H1 (cell line): ENCODE measurements around the gene UBE3A. TPM values are rescaled to one million over a fixed set of nuclear protein-coding genes. Genes with fewer than 3 reads are reported as not detected.

Experiments
- CTCF ChIA-PET: fragments of 300-600 bp; sonication (Branson Sonifier 250); formaldehyde crosslinking; loops from one replicate; lab custom pipeline; 2021; ENCODE audit not compliant: partially characterized antibody; lab: Charles Lee
- POLR2A ChIA-PET: fragments of 300-600 bp; sonication (Branson Sonifier 250); formaldehyde crosslinking; loops from one replicate; lab custom pipeline; 2021; ENCODE audit warnings: inconsistent platforms; ENCODE audit not compliant: partially characterized antibody; lab: Charles Lee
- DNase-seq, 2 experiments: peaks; one replicate each; pipeline versions ENCODE4 v3.0.0 to v3.0.0-alpha.2; 2010 to 2022; ENCODE audit warnings: low spot score in 2 of 2, low read depth in 1 of 2, mixed read lengths in 1 of 2
- FAIRE-seq: peaks from 2 replicates; lab custom pipeline; 2011; peaks lifted over from hg19 to GRCh38; lab: Jason Lieb, UNC
- H2AFZ ChIP-seq: 2 replicates; pipeline ENCODE4 v1.8.1; 2012; ENCODE audit warnings: low read length, inconsistent platforms
- H2AK5ac ChIP-seq: 2 replicates; pipeline ENCODE4 v1.6.1; 2013; ENCODE audit warnings: low read depth, low read length
- H2BK120ac ChIP-seq: replicated peaks from 2 replicates; pipeline ENCODE3; 2013; ENCODE audit warnings: low read depth, low read length, inconsistent platforms
- H2BK12ac ChIP-seq: 2 replicates; pipeline ENCODE4 v1.6.1; 2013; ENCODE audit warnings: low read depth, low read length
- H2BK15ac ChIP-seq: 2 replicates; pipeline ENCODE4 v1.6.1; 2013; ENCODE audit warnings: low read length
- H2BK20ac ChIP-seq: 2 replicates; pipeline ENCODE4 v1.6.1; 2013; ENCODE audit warnings: low read length
- H2BK5ac ChIP-seq: 2 replicates; pipeline ENCODE4 v1.6.1; 2013; ENCODE audit warnings: low read depth, low read length
- H3K14ac ChIP-seq: 2 replicates; pipeline ENCODE4 v1.6.1; 2013; ENCODE audit warnings: inconsistent platforms; ENCODE audit not compliant: insufficient read length
- H3K18ac ChIP-seq: 2 replicates; pipeline ENCODE4 v1.6.1; 2013; ENCODE audit warnings: low read length; ENCODE audit errors: extremely low read depth
- H3K23ac ChIP-seq: 2 replicates; pipeline ENCODE4 v1.6.1; 2013; ENCODE audit warnings: inconsistent platforms; ENCODE audit not compliant: insufficient read length
- H3K23me2 ChIP-seq: 2 replicates; pipeline ENCODE4 v1.6.1; 2013; ENCODE audit warnings: low read depth, low read length
- H3K27ac ChIP-seq: 2 replicates; pipeline ENCODE4 v1.6.1; 2011; ENCODE audit warnings: low read depth, low read length, inconsistent platforms
- H3K27me3 ChIP-seq, 4 experiments: replicated peaks in 1 of 4; 1 replicate in 1 of 4; 2 replicates in 3 of 4; pipeline versions ENCODE4 v1.6.1 to v1.8.1; 2011 to 2013; ENCODE audit warnings: low read length in 3 of 4, mild to moderate bottlenecking in 3 of 4, inconsistent platforms in 2 of 4, mixed read lengths in 2 of 4, moderate library complexity in 1 of 4; ENCODE audit not compliant: control insufficient read depth in 3 of 4, insufficient read depth in 3 of 4; ENCODE audit errors: extremely low read depth in 1 of 4
- H3K36me3 ChIP-seq, 4 experiments: 2 replicates each; pipeline versions ENCODE4 v1.6.1 to v1.8.1; 2011 to 2013; ENCODE audit warnings: mild to moderate bottlenecking in 4 of 4, low read length in 3 of 4, moderate library complexity in 2 of 4, control low read depth in 1 of 4, inconsistent platforms in 1 of 4; ENCODE audit not compliant: insufficient read depth in 4 of 4, control insufficient read depth in 2 of 4
- H3K4ac ChIP-seq: replicated peaks from 2 replicates; pipeline ENCODE3; 2013; ENCODE audit warnings: low read length, low read depth, mixed read lengths, inconsistent platforms; ENCODE audit not compliant: insufficient read length
- H3K4me1 ChIP-seq, 4 experiments: replicated peaks in 1 of 4; 1 replicate in 1 of 4; 2 replicates in 3 of 4; pipeline versions ENCODE4 v1.6.1 to v1.8.1; 2011 to 2013; ENCODE audit warnings: low read length in 3 of 4, inconsistent platforms in 2 of 4, mixed read lengths in 1 of 4; ENCODE audit not compliant: insufficient read depth in 4 of 4, control insufficient read depth in 3 of 4
- H3K4me2 ChIP-seq, 2 experiments: 2 replicates each; pipeline versions ENCODE4 v1.6.1 to v1.8.1; 2011 to 2013; ENCODE audit warnings: low read depth in 2 of 2, low read length in 2 of 2, control low read depth in 1 of 2, inconsistent platforms in 1 of 2, mild to moderate bottlenecking in 1 of 2; ENCODE audit not compliant: insufficient read depth in 1 of 2
- H3K4me3 ChIP-seq, 4 experiments: fragments of 200-600, 300-600 bp in 1 of 4; sonication (generic), shearing (Covaris generic), sonication (Bioruptor Twin) in 1 of 4; 2 replicates each; pipeline versions ENCODE4 v1.5.1 to v1.8.1; 2011 to 2016; ENCODE audit warnings: low read length in 4 of 4, low read depth in 3 of 4, control low read depth in 2 of 4, inconsistent platforms in 2 of 4, mild to moderate bottlenecking in 2 of 4, mixed read lengths in 1 of 4, moderate library complexity in 1 of 4; ENCODE audit not compliant: insufficient read depth in 2 of 4; ENCODE audit errors: extremely low read depth in 1 of 4
- H3K56ac ChIP-seq: replicated peaks from 2 replicates; pipeline ENCODE3; 2013; ENCODE audit warnings: low read depth, mild to moderate bottlenecking, mixed read lengths, low read length, inconsistent platforms; ENCODE audit not compliant: insufficient read length
- H3K79me1 ChIP-seq: 2 replicates; pipeline ENCODE4 v1.6.1; 2013; ENCODE audit warnings: low read depth, low read length, control low read depth
- H3K79me2 ChIP-seq, 2 experiments: 2 replicates each; pipeline versions ENCODE4 v1.6.1 to v1.8.1; 2012 to 2013; ENCODE audit warnings: low read length in 2 of 2, mild to moderate bottlenecking in 2 of 2, inconsistent platforms in 1 of 2; ENCODE audit not compliant: insufficient read depth in 2 of 2, control insufficient read depth in 1 of 2
- H3K9ac ChIP-seq, 4 experiments: replicated peaks in 1 of 4; 1 replicate in 1 of 4; 2 replicates in 3 of 4; pipeline versions ENCODE4 v1.6.1 to v1.8.1; 2011 to 2013; ENCODE audit warnings: low read depth in 3 of 4, low read length in 3 of 4, control low read depth in 2 of 4, mild to moderate bottlenecking in 2 of 4, moderate library complexity in 2 of 4, inconsistent platforms in 1 of 4; ENCODE audit errors: extremely low read depth in 1 of 4
- H3K9me3 ChIP-seq, 2 experiments: 2 replicates each; pipeline versions ENCODE4 v1.6.1 to v1.8.1; 2012 to 2013; ENCODE audit warnings: mild to moderate bottlenecking in 2 of 2, moderate library complexity in 2 of 2, control low read depth in 1 of 2, inconsistent platforms in 1 of 2, low read depth in 1 of 2, low read length in 1 of 2, mixed read lengths in 1 of 2; ENCODE audit not compliant: insufficient read depth in 2 of 2
- H4K20me1 ChIP-seq, 2 experiments: replicated peaks in 1 of 2; 2 replicates each; pipeline versions ENCODE3 to v1.8.1; 2011 to 2013; ENCODE audit warnings: inconsistent platforms in 2 of 2, low read length in 2 of 2, mild to moderate bottlenecking in 1 of 2; ENCODE audit not compliant: insufficient read depth in 2 of 2, control insufficient read depth in 1 of 2
- H4K5ac ChIP-seq: 2 replicates; pipeline ENCODE4 v1.6.1; 2013; ENCODE audit warnings: low read length, low read depth, mixed read lengths, inconsistent platforms; ENCODE audit not compliant: insufficient read length
- H4K8ac ChIP-seq: 2 replicates; pipeline ENCODE4 v1.8.0; 2013; ENCODE audit warnings: mild to moderate bottlenecking, moderate library complexity, low read length, inconsistent platforms; ENCODE audit not compliant: insufficient read depth; ENCODE audit errors: extremely low read depth
- H4K91ac ChIP-seq: replicated peaks from 2 replicates; pipeline ENCODE3; 2013; ENCODE audit warnings: low read length, mixed read lengths, inconsistent platforms; ENCODE audit not compliant: insufficient read length
- CHD7 ChIP-seq: fragments of 300-600 bp; sonication (generic); IDR thresholded peaks from 2 replicates; pipeline ENCODE4 v1.7.1; 2012; ENCODE audit warnings: low read length, moderate library complexity, mild to moderate bottlenecking, inconsistent platforms; ENCODE audit not compliant: insufficient replicate concordance
- SIRT6 ChIP-seq: IDR thresholded peaks from one replicate; pipeline ENCODE4 v1.7.1; 2012; ENCODE audit warnings: low read length, inconsistent platforms
- polyA plus RNA-seq, 7 experiments: library from polyadenylated mRNA; depleted of rRNA in 3 of 7; stranded (reverse) in 5 of 7; unstranded in 2 of 7; fragments of >200 nt in 5 of 7; fragments of 200-250 nt in 2 of 7; gene quantifications; 1 replicate in 5 of 7; 2 replicates in 1 of 7; 4 replicates in 1 of 7; pipeline versions ENCODE4 v1.2.1 to v1.2.3, GENCODE V29; 2011 to 2013; ENCODE audit warnings: missing spikeins in 2 of 7, mixed read lengths in 2 of 7
- total RNA-seq: library from RNA; stranded (reverse); fragmentation: NEBNext Ultra II Directional; extraction: Animal tissue kit (Norgen Biotek cat#: 25700); gene quantifications from 2 replicates; pipeline ENCODE4 v1.2.1, GENCODE V29; 2021

Gene UBE3A
- total and polyA plus RNA-seq, 2 of the 8 experiments (the other 6 are each of a cell fraction or from before 2014, with no cell fraction given), result 13.8 to 110 TPM

- no peak overlapping the region for H4K5ac ChIP-seq
- H3K23me2 ChIP-seq, result no peaks in the 10 kb centered on the region
- DNase-seq (no peak), FAIRE-seq (no peak)
- H3K79me2 ChIP-seq, result peaks cover 3 to 93% of the 10 kb centered on the region in 2 experiments; a peak in 3 of 4 replicates
- H2BK120ac ChIP-seq, result no peak overlapping the region
- ChIA-PET POLR2A (no interaction called here), CTCF (no interaction called here)
- H2BK15ac ChIP-seq, result no peak overlapping the region
- H3K56ac ChIP-seq, result no peak overlapping the region
- H3K36me3 ChIP-seq, result peaks cover 0 to 4% (median 0%) of the 10 kb centered on the region in 4 experiments; a peak in 1 of 8 replicates
- no peak overlapping the region for H2BK5ac ChIP-seq
- no peak overlapping the region for H3K18ac ChIP-seq
- H3K4me1 ChIP-seq, result no peaks in the 10 kb centered on the region
- no peak overlapping the region for H3K23ac ChIP-seq
- H2BK20ac ChIP-seq, result no peak overlapping the region
- peaks cover 2% of the 10 kb centered on the region; the same call in 1 of the 2 replicates for H3K79me1 ChIP-seq
- no peak overlapping the region for H4K91ac ChIP-seq
- no peak overlapping the region for H3K27ac ChIP-seq
- H2BK12ac ChIP-seq, result no peak overlapping the region
- H3K9me3 ChIP-seq, result no peaks in the 10 kb centered on the region
- H4K20me1 ChIP-seq, result no peaks in the 10 kb centered on the region
- H3K14ac ChIP-seq, result no peak overlapping the region
- no peak overlapping the region for H3K4ac ChIP-seq
- no peak overlapping the region for H2AK5ac ChIP-seq
- H3K9ac ChIP-seq, result no peak overlapping the region
- no peaks in the 10 kb centered on the region for H3K27me3 ChIP-seq
- no peak overlapping the region for H4K8ac ChIP-seq
- no peak overlapping the region for H2AFZ ChIP-seq
- no peak overlapping the region for H3K4me2 ChIP-seq
- H3K4me3 ChIP-seq, result no peak overlapping the region
- TF ChIP-seq SIRT6, result no peak
- TF ChIP-seq CHD7, result no peak
These were observed 52.8 kb downstream of the UBE3A start for GRCh38 chr15:25385986-25386385.
